IMR-90 (cell line): Measurements from ENCODE around the gene MRC2. TPM values are rescaled to one million over a fixed set of nuclear protein-coding genes. Genes with fewer than 3 reads are reported as not detected.

ENCODE experiments used
- ATAC-seq: fragments of 200-7000 bp; cut with Tn5 transposase; 2 replicates; pipeline ENCODE4 v1.9.1; 2020; ENCODE audit warnings: low read depth, mild to moderate bottlenecking, moderate library complexity
- BruUV-seq: library from RNA; stranded (reverse); fragments of 400-500 nt; replicated peaks from 2 replicates; lab custom pipeline; 2021; lab: Mats Ljungman, UMichigan
- CTCF ChIA-PET: fragments of 300-600 bp; formaldehyde crosslinking; extraction: SDS; loops from one replicate; lab custom pipeline; 2021; ENCODE audit warnings: antibody characterized with exemption; lab: Yijun Ruan, JAX
- POLR2A ChIA-PET: fragments of 300-600 bp; sonication (Branson Sonifier 250); formaldehyde crosslinking; loops from one replicate; lab custom pipeline; 2022; ENCODE audit warnings: antibody characterized with exemption; ENCODE audit not compliant: unreplicated experiment; lab: Charles Lee
- DNase-seq: peaks from one replicate; pipeline ENCODE4 v3.0.0; 2013
- H2AFZ ChIP-seq: replicated peaks from 2 replicates; pipeline ENCODE3; 2013; ENCODE audit warnings: low read length, mild to moderate bottlenecking; ENCODE audit not compliant: poor library complexity
- H2AK5ac ChIP-seq: 2 replicates; pipeline ENCODE4 v1.6.1; 2013; ENCODE audit warnings: low read depth, low read length, inconsistent platforms
- H2AK9ac ChIP-seq: replicated peaks from 2 replicates; pipeline ENCODE3; 2013; ENCODE audit warnings: mild to moderate bottlenecking, low read depth, low read length, moderate library complexity; ENCODE audit not compliant: poor library complexity
- H2BK120ac ChIP-seq: 2 replicates; pipeline ENCODE4 v1.6.1; 2013; ENCODE audit warnings: low read depth, low read length, inconsistent platforms
- H2BK15ac ChIP-seq: 3 replicates; pipeline ENCODE4 v1.6.1; 2013; ENCODE audit warnings: low read depth, low read length, inconsistent platforms
- H2BK20ac ChIP-seq: 2 replicates; pipeline ENCODE4 v1.6.1; 2013; ENCODE audit warnings: low read depth, mild to moderate bottlenecking, inconsistent platforms, low read length, moderate library complexity
- H2BK5ac ChIP-seq: 2 replicates; pipeline ENCODE4 v1.6.1; 2013; ENCODE audit warnings: mild to moderate bottlenecking, low read depth, low read length, inconsistent platforms; ENCODE audit not compliant: poor library complexity, severe bottlenecking
- H3K14ac ChIP-seq: replicated peaks from 2 replicates; pipeline ENCODE4 v1.6.1; 2013; ENCODE audit warnings: low read depth, low read length, inconsistent platforms
- H3K18ac ChIP-seq: 2 replicates; pipeline ENCODE4 v1.6.1; 2013; ENCODE audit warnings: low read depth, low read length, control low read depth
- H3K23ac ChIP-seq: 2 replicates; pipeline ENCODE4 v1.6.1; 2013; ENCODE audit warnings: low read depth, low read length, inconsistent platforms
- H3K27ac ChIP-seq: 2 replicates; pipeline ENCODE4 v1.5.1; 2013; ENCODE audit warnings: mild to moderate bottlenecking, control low read depth, low read length; ENCODE audit not compliant: insufficient read depth
- H3K27me3 ChIP-seq: 2 replicates; pipeline ENCODE4 v1.6.1; 2013; ENCODE audit warnings: low read length; ENCODE audit not compliant: control insufficient read depth, insufficient read depth
- H3K36me3 ChIP-seq: 2 replicates; pipeline ENCODE4 v1.6.1; 2013; ENCODE audit warnings: low read length, mixed read lengths; ENCODE audit not compliant: control insufficient read depth, insufficient read depth
- H3K4ac ChIP-seq: 2 replicates; pipeline ENCODE4 v1.6.1; 2013; ENCODE audit warnings: low read depth, low read length, inconsistent platforms
- H3K4me1 ChIP-seq: 2 replicates; pipeline ENCODE4 v1.6.1; 2013; ENCODE audit warnings: low read length, mixed read lengths; ENCODE audit not compliant: control insufficient read depth, insufficient read depth
- H3K4me2 ChIP-seq: 2 replicates; pipeline ENCODE4 v1.6.1; 2013; ENCODE audit warnings: low read depth, mild to moderate bottlenecking, control low read depth, low read length, moderate library complexity
- H3K4me3 ChIP-seq: 2 replicates; pipeline ENCODE4 v1.5.1; 2013; ENCODE audit warnings: low read depth, mild to moderate bottlenecking, control low read depth, low read length, moderate library complexity; ENCODE audit not compliant: insufficient read depth
- H3K56ac ChIP-seq: 2 replicates; pipeline ENCODE4 v1.6.1; 2013; ENCODE audit warnings: low read length, inconsistent platforms; ENCODE audit not compliant: insufficient read depth; ENCODE audit errors: extremely low read depth
- H3K79me1 ChIP-seq, 2 experiments: 2 replicates each; pipeline ENCODE4 v1.6.1; 2013; ENCODE audit warnings: low read length in 2 of 2, inconsistent platforms in 1 of 2, low read depth in 1 of 2
- H3K9ac ChIP-seq: 2 replicates; pipeline ENCODE4 v1.6.1; 2013; ENCODE audit warnings: low read depth, low read length, control low read depth
- H3K9me1 ChIP-seq: 2 replicates; pipeline ENCODE4 v1.6.1; 2013; ENCODE audit warnings: low read length, inconsistent platforms; ENCODE audit not compliant: insufficient read depth
- H3K9me3 ChIP-seq: 2 replicates; pipeline ENCODE4 v1.6.1; 2013; ENCODE audit warnings: low read length; ENCODE audit not compliant: control insufficient read depth, insufficient read depth
- H4K20me1 ChIP-seq: 2 replicates; pipeline ENCODE4 v1.6.1; 2013; ENCODE audit warnings: low read length, inconsistent platforms; ENCODE audit not compliant: insufficient read depth
- H4K5ac ChIP-seq: 2 replicates; pipeline ENCODE4 v1.6.1; 2013; ENCODE audit warnings: mild to moderate bottlenecking, low read depth, low read length, control low read depth
- H4K8ac ChIP-seq, 2 experiments: 2 replicates each; pipeline ENCODE4 v1.6.1; 2013; ENCODE audit warnings: low read depth in 2 of 2, low read length in 2 of 2, control low read depth in 1 of 2, inconsistent platforms in 1 of 2
- H4K91ac ChIP-seq: 2 replicates; pipeline ENCODE4 v1.6.1; 2013; ENCODE audit warnings: low read depth, low read length, inconsistent platforms; ENCODE audit not compliant: insufficient read depth
- CEBPB ChIP-seq: IDR thresholded peaks from 2 replicates; pipeline ENCODE4 v1.6.1; 2012; ENCODE audit warnings: low read depth, low read length, improper control_type of control experiment
- POLR2A ChIP-seq: IDR thresholded peaks from 2 replicates; pipeline ENCODE4 v1.6.1; 2012; ENCODE audit warnings: mild to moderate bottlenecking, low read depth, low read length
- RAD21 ChIP-seq: IDR thresholded peaks from 2 replicates; pipeline ENCODE4 v1.6.1; 2012; ENCODE audit warnings: low read length, improper control_type of control experiment
- WGBS, 2 experiments: methylation state at CpG; one replicate each; pipeline versions ENCODE4 v1.1.5 to v1.1.7; 2013; ENCODE audit warnings: missing lambda C conversion rate in 2 of 2; ENCODE audit not compliant: insufficient read length in 1 of 2; ENCODE audit errors: extremely low coverage in 2 of 2; 5-methylcytosine and 5-hydroxymethylcytosine counted together
- dilution Hi-C: fragments of 300-500 bp; cut with HindIII; formaldehyde crosslinking; loops from one replicate; pipeline ENCODE4 v1.14.3; 2018; ENCODE audit warnings: low sequenced_read_pairs; ENCODE audit not compliant: unreplicated experiment
- in situ Hi-C: fragments of 300-500 bp; cut with MboI; formaldehyde crosslinking; loops from 3 replicates; pipeline ENCODE4 v1.14.3; 2019; ENCODE audit warnings: low sequenced_read_pairs, inconsistent platforms, mixed read lengths
- intact Hi-C: fragments of 100-400 bp; cut with micrococcal nuclease; formaldehyde crosslinking; loops from 2 replicates; pipeline ENCODE4 v1.10.0; 2022
- polyA plus RNA-seq, 3 experiments: library from polyadenylated mRNA; depleted of rRNA; stranded (reverse); fragments of >200 nt; gene quantifications; 2 replicates each; pipeline ENCODE4 v1.2.3, GENCODE V29; 2012; ENCODE audit warnings: low replicate concordance in 1 of 3
- total RNA-seq: library from RNA; depleted of rRNA; stranded (reverse); fragments of >200 nt; gene quantifications from 2 replicates; pipeline ENCODE4 v1.2.3, GENCODE V29; 2012

MRC2 gene
- total and polyA plus RNA-seq, 2 of the 4 experiments (the other 2 are of a cell fraction), result 39.3 to 137 TPM

GRCh38 chr17:62631936-62632924, 4.8 kb downstream of the MRC2 start:
- Histone ChIP-seq H3K4me2 (no peak overlapping the region), H2BK120ac (peak overlapping the region; percentile 9), H3K23ac (peak overlapping the region; percentile 84; the same call in 1 of the 2 replicates), H3K18ac (no peak overlapping the region), H4K8ac (no peak overlapping the region; a peak in 1 of 4 replicates), H3K79me1 (peaks cover 8 to 80% of the 10 kb centered on the region in 2 experiments; a peak in 3 of 4 replicates), H2BK5ac (peak overlapping the region; percentile 36), H2BK20ac (no peak overlapping the region), H3K27ac (peak overlapping the region; percentile 51), H3K27me3 (no peaks in the 10 kb centered on the region), H2AFZ (no peak overlapping the region), H3K4me1 (peaks cover 29% of the 10 kb centered on the region), H3K36me3 (peaks cover 7% of the 10 kb centered on the region; the same call in 1 of the 2 replicates), H4K20me1 (peaks cover 55% of the 10 kb centered on the region), H3K56ac (no peak overlapping the region), H2AK5ac (peak overlapping the region; percentile 42), H3K9ac (no peak overlapping the region), H3K9me3 (no peaks in the 10 kb centered on the region), H4K5ac (no peak overlapping the region; the same call in 1 of the 2 replicates), H3K4me3 (no peak overlapping the region), H3K14ac (peak overlapping the region; percentile 54; the same call in 1 of the 2 replicates), H3K4ac (peak overlapping the region; percentile 73), H3K9me1 (peaks cover 34% of the 10 kb centered on the region), H2BK15ac (0 out of 3 replicates have a peak overlapping the region, but pooled peaks have one; percentile 24), H2AK9ac (peak overlapping the region; percentile 51), H4K91ac (peak overlapping the region; percentile 32)
- TF ChIP-seq POLR2A (no peak), CEBPB (no peak), RAD21 (no peak)
- CTCF ChIA-PET, result no interaction called here
- no TSS peak for BruUV-seq
- POLR2A ChIA-PET, result no interaction called here
- WGBS, 2 experiments, result 78% methylated on average over 12 of the region's 27 CpGs; no CpG with 5 or more reads in 1 of the 2 experiments
- DNase-seq (no peak), ATAC-seq (no peak)
- intact Hi-C loops, result no loop called here
- in situ Hi-C loops, result no loop called here
- dilution Hi-C loops, result no loop called here
